MCF 10A (cell line): Measurements from ENCODE around the gene DYSF. TPM values are rescaled to one million over a fixed set of nuclear protein-coding genes. Genes with fewer than 3 reads are reported as not detected.

Experiments
- BruUV-seq: library from RNA; stranded (reverse); fragments of 400-500 nt; replicated peaks from 2 replicates; lab custom pipeline; 2021; lab: Mats Ljungman, UMichigan
- CTCF ChIA-PET: fragments of 300-600 bp; sonication (Branson Sonifier 250); formaldehyde crosslinking; extraction: SDS; loops from one replicate; lab custom pipeline; 2021; ENCODE audit warnings: antibody characterized with exemption, inconsistent platforms; lab: Yijun Ruan, JAX
- POLR2A ChIA-PET: fragments of 300-600, 350-650 bp; sonication (Branson Sonifier 250); formaldehyde crosslinking; extraction: SDS; loops from one replicate; lab custom pipeline; 2020; ENCODE audit warnings: antibody characterized with exemption, inconsistent platforms; lab: Yijun Ruan, JAX
- DNase-seq: peaks from one replicate; pipeline ENCODE4 v3.0.0-alpha.2; 2018; ENCODE audit not compliant: unreplicated experiment
- H3K27ac Mint-ChIP-seq: one replicate; pipeline ENCODE4 v1.8.0; 2022; ENCODE audit warnings: mild to moderate bottlenecking, low read depth, mixed read lengths; ENCODE audit not compliant: unreplicated experiment
- H3K27me3 Mint-ChIP-seq: one replicate; pipeline ENCODE4 v1.8.0; 2022; ENCODE audit warnings: mixed read lengths; ENCODE audit not compliant: insufficient read depth, unreplicated experiment
- H3K36me3 Mint-ChIP-seq: one replicate; pipeline ENCODE4 v1.8.0; 2022; ENCODE audit warnings: mild to moderate bottlenecking, moderate library complexity, mixed read lengths; ENCODE audit not compliant: insufficient read depth, unreplicated experiment
- H3K4me1 Mint-ChIP-seq: one replicate; pipeline ENCODE4 v1.8.0; 2022; ENCODE audit warnings: mixed read lengths; ENCODE audit not compliant: insufficient read depth, unreplicated experiment
- H3K4me3 Mint-ChIP-seq: one replicate; pipeline ENCODE4 v1.8.0; 2022; ENCODE audit warnings: mild to moderate bottlenecking, moderate library complexity, mixed read lengths; ENCODE audit not compliant: unreplicated experiment
- H3K9me3 Mint-ChIP-seq: one replicate; pipeline ENCODE4 v1.8.0; 2022; ENCODE audit warnings: mixed read lengths; ENCODE audit not compliant: unreplicated experiment
- intact Hi-C: fragments of 100-400 bp; cut with micrococcal nuclease; formaldehyde crosslinking; loops from 2 replicates; pipeline ENCODE4 v1.14.1; 2022
- total RNA-seq: library from RNA; stranded (reverse); gene quantifications from 2 replicates; pipeline ENCODE4 v1.2.3, GENCODE V29; 2022
- TF ChIP-seq, protein P1 (sequence below): fragments of 200-600 bp; IDR thresholded peaks from one replicate; pipeline ENCODE4 v1.8.0; 2022; ENCODE audit warnings: antibody characterized with exemption, mild to moderate bottlenecking; ENCODE audit not compliant: unreplicated experiment

Gene DYSF
- total RNA-seq, 1 experiment from 2014 or later, result 2.0 TPM

DNA sequence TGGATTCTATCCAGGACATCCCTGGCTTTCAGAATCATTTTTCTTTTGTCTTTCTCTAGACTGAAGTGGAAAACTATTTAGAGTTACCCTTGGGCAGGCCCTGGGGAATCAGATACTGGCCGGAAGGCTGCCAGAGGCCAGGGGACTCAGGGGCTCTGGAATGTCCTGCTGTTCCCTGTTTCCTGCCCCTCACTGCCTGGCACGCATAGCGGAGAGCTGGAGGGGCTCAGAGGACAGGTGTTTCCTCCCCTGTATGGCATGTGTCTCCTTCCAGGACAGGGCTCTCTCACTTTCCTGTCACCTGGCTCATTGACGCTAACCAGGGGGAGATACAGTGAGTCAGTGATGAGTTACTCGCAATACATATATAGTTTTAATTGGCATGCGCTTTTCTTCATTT lies 38.8 kb downstream of the DYSF start:
- Mint-ChIP-seq H3K4me1 (peaks cover 8% of the 10 kb centered on the region), H3K4me3 (no peak overlapping the region), H3K27ac (no peak overlapping the region), H3K9me3 (no peaks in the 10 kb centered on the region), H3K27me3 (no peaks in the 10 kb centered on the region), H3K36me3 (no peaks in the 10 kb centered on the region)
- BruUV-seq, result no TSS peak
- POLR2A ChIA-PET, result no interaction called here
- intact Hi-C loops, result no loop called here
- DNase-seq, result no peak
- CTCF ChIA-PET, result interaction anchor here (0.5 kb wide), 1 partner anchor 18 kb away, joined by 3 read pairs; no protein-coding TSS in a partner anchor
- TF ChIP-seq, protein P1, sequence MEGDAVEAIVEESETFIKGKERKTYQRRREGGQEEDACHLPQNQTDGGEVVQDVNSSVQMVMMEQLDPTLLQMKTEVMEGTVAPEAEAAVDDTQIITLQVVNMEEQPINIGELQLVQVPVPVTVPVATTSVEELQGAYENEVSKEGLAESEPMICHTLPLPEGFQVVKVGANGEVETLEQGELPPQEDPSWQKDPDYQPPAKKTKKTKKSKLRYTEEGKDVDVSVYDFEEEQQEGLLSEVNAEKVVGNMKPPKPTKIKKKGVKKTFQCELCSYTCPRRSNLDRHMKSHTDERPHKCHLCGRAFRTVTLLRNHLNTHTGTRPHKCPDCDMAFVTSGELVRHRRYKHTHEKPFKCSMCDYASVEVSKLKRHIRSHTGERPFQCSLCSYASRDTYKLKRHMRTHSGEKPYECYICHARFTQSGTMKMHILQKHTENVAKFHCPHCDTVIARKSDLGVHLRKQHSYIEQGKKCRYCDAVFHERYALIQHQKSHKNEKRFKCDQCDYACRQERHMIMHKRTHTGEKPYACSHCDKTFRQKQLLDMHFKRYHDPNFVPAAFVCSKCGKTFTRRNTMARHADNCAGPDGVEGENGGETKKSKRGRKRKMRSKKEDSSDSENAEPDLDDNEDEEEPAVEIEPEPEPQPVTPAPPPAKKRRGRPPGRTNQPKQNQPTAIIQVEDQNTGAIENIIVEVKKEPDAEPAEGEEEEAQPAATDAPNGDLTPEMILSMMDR, result no peak

DNA sequence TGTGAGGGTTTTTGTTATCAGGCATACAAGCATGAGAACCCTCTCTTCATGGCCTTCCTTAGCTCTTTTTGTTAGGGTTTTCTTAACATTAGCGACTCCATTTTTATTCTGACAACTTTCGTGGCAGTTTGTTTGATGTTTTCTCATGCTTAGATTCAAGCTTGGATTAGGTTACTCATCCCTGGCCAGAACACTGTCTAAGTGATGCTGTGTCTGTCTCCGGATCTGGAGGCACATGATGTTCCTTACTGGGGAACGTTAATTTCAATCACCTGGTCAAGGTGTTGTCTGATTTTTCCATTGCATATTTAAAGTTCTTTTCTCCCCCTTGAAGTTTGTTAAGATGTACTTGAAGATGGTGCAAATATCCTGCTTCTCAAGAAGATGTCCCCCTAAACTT lies 40.7 kb downstream of the DYSF start:
- Mint-ChIP-seq H3K27me3 (no peaks in the 10 kb centered on the region), H3K4me1 (peaks cover 18% of the 10 kb centered on the region), H3K27ac (no peak overlapping the region), H3K4me3 (no peak overlapping the region), H3K36me3 (no peaks in the 10 kb centered on the region), H3K9me3 (no peaks in the 10 kb centered on the region)
- DNase-seq, result no peak
- TF ChIP-seq, protein P1, result no peak
- BruUV-seq, result no TSS peak
- POLR2A ChIA-PET, result no interaction called here
- CTCF ChIA-PET, result interaction anchor here (0.6 kb wide), 1 partner anchor 17 kb away, joined by 3 read pairs; no protein-coding TSS in a partner anchor
- intact Hi-C loops, result no loop called here

DNA sequence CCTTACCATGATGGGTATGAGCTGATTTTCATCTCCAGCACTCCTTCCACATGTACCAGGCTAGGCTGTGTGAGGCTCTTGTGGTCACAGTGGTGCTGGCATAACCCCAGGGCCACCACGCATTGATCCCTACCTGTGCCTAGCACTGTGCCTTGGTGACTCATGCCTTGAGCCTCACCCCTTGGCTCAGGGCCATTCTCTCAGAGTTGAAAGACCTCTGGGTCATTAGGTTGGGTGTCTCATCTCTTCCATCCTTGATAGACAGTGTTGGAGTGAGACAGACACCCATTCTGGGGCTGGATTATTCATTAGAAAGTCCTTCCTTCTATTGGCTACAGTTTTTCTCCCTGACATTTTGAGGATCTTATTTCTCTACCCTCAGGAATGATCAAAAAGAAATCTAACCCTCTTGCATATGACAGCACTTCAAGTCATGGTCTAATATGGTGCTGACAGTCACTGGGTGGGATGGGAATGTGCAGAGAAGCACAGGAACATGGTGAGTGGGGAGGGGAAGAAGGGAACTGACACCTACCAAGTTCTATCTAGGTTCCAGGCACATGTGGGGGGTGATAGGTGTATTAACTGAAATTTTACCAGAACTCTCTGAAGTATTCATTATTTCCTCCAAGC lies 41.3 kb downstream of the DYSF start:
- Mint-ChIP-seq H3K4me3 (no peak overlapping the region), H3K27ac (no peak overlapping the region), H3K27me3 (no peaks in the 10 kb centered on the region), H3K36me3 (no peaks in the 10 kb centered on the region), H3K4me1 (peaks cover 24% of the 10 kb centered on the region), H3K9me3 (no peaks in the 10 kb centered on the region)
- intact Hi-C loops, result no loop called here
- ChIA-PET CTCF (interaction anchor here (0.6 to 1.3 kb wide), 2 partner anchors 16 kb away, joined by 3 to 6 read pairs; no protein-coding TSS in a partner anchor), POLR2A (no interaction called here)
- TF ChIP-seq, protein P1, result no peak
- BruUV-seq, result no TSS peak
- peak; percentile 17 for DNase-seq

DNA sequence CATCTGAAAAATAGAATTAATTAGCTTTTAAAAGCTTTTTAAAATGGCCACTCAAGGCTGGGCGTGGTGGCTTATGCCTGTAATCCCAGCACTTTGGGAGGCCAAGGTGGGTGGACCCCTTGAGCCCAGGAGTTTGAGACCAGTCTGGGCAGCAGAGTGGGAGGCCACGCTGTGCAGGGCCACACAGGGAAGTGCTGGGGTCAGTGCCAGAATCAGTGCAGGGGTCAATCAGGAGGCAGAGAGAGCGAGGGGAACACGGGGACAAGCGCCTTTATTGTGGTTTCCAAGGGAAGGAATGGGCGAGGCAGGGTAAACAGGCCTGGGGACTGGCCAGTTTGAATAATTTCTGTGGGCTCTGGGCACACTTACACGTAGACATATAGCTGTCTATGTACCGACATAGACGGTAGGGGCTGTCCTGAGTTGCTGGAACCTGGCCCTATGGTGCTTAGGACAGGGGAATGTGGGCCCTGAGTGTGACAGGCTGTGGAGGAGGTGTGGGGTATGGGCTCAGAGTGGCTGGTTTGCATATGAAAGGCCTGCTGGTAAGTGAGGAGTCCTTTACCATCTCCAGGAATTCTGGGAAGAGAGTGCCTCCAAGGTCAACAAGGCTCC lies 42.9 kb downstream of the DYSF start:
- POLR2A ChIA-PET, result no interaction called here
- Mint-ChIP-seq H3K27me3 (no peaks in the 10 kb centered on the region), H3K27ac (no peak overlapping the region), H3K4me1 (peaks cover 25% of the 10 kb centered on the region), H3K9me3 (no peaks in the 10 kb centered on the region), H3K4me3 (no peak overlapping the region), H3K36me3 (no peaks in the 10 kb centered on the region)
- no TSS peak for BruUV-seq
- TF ChIP-seq, protein P1, result no peak
- intact Hi-C loops, result no loop called here
- no peak for DNase-seq
- CTCF ChIA-PET, result interaction anchor here (0.6 to 1.3 kb wide), 2 partner anchors 14 to 642 kb away, joined by 3 to 6 read pairs; no protein-coding TSS in a partner anchor
